GM12801 (cell line): Measurements from ENCODE around the gene IL24.

Source experiments
- TF ChIP-seq, protein P1 (sequence below): IDR thresholded peaks from one replicate; pipeline ENCODE4 v1.5.1; 2011; ENCODE audit warnings: control low read depth; ENCODE audit not compliant: insufficient read length; ENCODE audit errors: extremely low read depth

Gene IL24

DNA sequence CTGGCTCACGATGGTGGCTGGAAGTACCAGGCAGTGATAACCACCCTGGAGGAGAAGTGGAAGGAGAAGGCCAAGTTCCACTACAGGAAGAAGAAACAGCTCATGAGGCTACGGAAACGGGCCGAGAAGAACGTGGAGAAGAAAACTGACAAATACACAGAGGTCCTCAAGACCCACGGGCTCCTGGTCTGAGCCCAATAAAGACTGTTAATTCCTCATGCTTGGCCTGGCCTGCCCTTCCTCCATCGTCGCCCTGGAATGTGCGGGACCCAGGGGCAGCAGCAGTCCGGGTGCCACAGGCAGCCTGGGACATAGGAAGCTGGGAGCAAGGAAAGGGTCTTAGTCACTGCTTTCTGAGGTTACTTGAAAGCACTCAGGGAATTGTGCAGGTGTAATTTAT lies 10.8 kb downstream of the IL24 start:
- TF ChIP-seq, protein P1, sequence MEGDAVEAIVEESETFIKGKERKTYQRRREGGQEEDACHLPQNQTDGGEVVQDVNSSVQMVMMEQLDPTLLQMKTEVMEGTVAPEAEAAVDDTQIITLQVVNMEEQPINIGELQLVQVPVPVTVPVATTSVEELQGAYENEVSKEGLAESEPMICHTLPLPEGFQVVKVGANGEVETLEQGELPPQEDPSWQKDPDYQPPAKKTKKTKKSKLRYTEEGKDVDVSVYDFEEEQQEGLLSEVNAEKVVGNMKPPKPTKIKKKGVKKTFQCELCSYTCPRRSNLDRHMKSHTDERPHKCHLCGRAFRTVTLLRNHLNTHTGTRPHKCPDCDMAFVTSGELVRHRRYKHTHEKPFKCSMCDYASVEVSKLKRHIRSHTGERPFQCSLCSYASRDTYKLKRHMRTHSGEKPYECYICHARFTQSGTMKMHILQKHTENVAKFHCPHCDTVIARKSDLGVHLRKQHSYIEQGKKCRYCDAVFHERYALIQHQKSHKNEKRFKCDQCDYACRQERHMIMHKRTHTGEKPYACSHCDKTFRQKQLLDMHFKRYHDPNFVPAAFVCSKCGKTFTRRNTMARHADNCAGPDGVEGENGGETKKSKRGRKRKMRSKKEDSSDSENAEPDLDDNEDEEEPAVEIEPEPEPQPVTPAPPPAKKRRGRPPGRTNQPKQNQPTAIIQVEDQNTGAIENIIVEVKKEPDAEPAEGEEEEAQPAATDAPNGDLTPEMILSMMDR = no peak

DNA sequence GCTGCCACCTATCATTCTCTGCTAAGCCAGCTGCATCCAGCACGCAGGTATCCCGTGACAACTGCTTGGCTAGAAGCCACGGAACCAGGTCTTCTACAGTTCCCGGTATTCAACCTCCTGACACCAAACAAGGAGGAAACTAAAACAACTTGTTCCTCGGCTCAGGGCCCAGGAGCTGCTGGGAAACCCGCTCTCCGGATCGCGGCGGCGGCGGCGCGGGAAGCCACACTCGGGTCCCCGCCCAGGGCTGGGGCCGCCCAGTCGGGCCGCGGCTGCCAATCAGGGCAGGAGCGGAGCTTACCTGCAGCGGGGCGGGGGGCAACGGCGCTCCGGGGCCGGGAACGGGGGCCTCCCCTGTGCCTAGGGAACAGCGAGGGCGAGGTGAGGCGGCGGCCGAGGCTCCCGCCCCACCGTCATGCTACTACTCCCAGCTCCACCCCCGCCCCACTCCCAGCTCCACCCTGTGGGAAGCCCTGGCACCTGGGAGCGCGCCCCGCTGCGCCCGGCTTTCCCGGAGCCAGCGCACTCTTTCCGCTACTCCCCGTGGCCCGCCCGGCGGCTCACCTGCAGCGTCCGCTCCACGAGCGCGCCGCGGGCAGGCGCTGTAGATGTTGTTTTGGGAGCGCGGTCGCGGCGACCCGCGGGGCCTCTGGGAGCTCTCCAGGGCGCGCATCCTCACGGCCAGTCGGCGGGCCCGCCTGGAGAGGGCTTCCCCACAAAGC lies 12.1 kb downstream of the IL24 start:
- TF ChIP-seq, protein P1 = no peak

DNA sequence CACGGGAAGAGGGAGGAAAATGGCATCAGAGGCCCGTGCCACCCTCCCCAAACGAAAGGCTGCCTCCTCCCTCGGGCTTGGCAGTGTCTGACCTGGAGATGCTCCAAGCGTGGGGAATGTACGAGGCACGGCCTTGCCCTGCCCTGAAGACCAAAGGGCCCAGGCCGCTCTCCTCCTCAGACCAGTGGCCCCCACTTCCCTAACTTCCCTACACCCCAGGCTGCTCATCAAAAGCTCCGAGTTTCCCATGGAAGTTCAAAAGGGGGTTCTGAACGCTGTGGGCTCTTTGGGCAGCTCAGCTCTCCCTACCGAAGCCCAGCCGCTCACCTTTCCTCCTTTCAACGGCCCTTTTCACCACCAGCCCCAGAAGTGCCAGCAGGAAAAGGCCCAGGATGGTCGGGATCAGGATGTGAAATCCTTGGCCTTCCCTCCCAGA lies 12.7 kb downstream of the IL24 start:
- TF ChIP-seq, protein P1 = no peak

DNA sequence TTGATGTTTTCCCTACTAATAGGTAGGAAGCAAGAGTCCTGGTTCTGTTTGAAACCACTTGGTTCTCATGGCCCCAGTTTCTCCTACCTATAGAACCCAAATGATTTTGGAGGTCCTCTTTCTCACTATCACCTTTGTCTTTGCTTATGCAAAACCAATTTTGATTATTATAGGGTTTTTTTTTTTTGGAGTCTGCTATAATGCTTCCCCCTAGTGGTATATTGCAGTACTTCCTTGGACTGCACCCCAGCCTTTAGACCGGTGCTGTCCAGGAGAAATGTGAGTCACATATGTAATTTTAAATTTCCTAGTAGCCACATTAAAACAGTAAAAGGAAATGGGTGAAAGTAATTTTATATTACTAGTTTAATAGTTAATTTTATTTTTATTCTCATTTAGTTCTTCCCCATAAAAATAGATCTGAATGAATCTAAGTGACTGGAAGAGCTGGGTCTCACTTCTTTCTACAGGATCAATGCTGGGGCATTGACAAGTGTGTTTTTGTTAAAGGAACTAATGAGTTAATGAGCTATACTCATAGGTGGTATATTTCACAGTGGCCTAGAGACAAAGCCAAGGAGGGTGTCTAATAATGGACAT lies 13.9 kb downstream of the IL24 start:
- TF ChIP-seq, protein P1 = no peak

DNA sequence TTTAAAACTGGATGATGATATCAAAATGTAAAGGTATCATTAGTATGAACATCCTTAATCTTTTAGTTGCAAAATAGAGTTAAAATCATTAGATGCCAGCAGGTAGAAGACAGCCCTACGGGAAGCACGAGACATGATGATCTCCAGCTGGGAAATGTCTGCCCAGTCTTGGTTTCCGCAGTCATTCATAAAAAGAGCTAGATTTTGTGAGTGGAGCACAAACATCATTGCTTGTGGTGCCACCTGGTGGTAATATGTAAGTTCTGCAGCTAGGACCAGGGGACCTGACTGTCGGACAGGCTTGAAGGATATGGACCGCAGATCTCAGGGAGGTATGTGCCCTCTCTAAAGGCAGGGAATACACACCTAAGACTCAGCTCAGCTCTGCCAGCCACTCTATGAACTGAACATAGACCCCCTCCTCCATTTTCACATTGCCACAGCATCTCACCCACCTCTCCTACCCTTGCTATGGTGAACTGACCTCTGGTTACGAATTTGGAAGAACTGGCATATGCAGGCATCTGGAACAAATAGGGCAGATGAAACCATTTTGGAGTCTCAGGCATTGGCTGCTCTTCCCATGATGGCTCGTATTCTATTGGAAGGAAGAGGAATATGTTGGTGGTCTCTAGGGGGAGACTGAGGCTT lies 15.3 kb downstream of the IL24 start:
- TF ChIP-seq, protein P1 = peak; percentile 92

DNA sequence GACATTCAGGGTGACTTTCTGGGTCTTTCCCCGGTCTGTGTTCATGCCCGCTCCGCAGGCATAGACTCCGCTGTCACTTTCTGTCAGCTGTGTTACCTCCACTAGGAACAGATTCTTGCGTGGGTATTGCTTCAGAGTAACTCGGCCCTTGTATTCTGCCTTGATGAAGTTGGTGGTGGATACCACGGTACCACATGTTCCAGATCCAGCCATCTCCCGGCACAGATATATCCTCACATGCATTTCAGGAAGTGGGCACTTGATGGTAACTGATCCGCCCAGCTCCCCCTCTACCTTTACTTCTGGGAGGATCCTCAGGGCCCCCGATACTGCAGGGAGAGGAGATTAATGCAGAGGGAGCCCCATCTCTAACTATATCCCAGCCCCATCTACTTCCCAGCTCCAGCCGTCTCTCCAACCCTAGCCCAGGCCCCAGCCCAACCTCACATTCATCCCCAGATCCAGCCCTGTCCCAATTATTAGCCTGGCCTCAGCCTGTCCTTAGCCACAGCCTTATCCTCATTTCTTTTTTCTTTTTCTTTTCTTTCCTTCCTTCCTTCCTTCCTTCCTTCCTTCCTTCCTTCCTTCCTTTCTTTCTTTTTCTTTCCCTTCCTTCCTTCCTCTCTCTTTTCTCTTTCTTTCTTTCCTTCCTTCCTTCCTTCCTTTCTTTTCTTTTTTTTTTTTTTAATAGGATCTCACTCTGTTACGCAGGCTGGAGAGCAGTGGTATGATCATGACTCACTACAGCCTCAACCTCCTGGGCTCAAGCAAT lies 16.7 kb downstream of the IL24 start:
- TF ChIP-seq, protein P1 = no peak

DNA sequence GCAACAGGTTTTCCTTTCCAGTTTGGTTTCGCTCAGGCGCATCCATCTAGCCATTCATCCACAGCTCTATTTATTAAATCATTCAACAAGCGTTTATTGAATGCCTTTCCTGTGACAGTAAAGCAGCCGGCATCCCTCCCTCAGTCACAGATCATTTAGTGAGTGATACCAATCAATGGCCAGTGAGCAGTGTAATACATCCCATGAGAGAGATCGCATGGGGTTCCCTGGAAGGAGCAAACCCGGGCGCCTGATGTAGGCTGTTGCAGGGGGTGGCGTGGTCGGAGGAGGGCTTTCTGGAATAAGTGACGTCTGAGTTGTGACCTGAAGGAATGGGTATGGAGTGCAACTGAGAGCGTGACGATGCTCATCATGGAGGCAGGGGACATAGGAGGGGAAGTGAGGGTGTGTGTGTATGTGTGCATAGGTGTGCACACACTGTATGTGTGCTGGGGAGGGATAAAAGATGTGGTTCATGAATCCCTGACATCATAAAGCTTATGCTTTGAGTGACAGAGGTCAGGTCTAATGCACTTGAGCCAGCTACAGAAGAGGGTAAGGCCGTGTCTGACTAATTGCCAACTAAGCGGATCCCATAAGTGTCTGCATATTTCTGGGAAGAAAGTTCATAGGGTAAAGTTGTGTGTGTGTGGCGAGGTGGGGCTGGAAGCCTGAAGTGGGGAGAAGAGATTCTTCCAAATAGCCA lies 17.9 kb downstream of the IL24 start:
- TF ChIP-seq, protein P1 = no peak
